Pancreas (tissue), 10 donors: ENCODE results near the gene FTO. TPM values are rescaled to one million over a fixed set of nuclear protein-coding genes. Genes with fewer than 3 reads are reported as not detected.

ENCODE experiments used
- ATAC-seq, 4 donors: fragments of 200-7000 bp; cut with Tn5 transposase; one replicate each; pipeline versions ENCODE4 v1.8.0 to v1.9.1; 2020; ENCODE audit warnings: mild to moderate bottlenecking in 4 of 4, moderate library complexity in 4 of 4
- DNase-seq, 6 donors: peaks; one replicate each; pipeline ENCODE4 v3.0.0-alpha.2; 2020
- FAIRE-seq: peaks from 2 replicates; lab custom pipeline; 2012; peaks lifted over from hg19 to GRCh38; lab: Jason Lieb, UNC
- H3K27ac ChIP-seq, 4 donors: fragments of 200-600 bp; sonication (generic); 1 replicate in 3 of 4; 2 replicates in 1 of 4; pipeline versions ENCODE4 v1.5.0 to v1.8.0; 2020
- H3K27me3 ChIP-seq, 4 donors: fragments of 200-600 bp; one replicate each; pipeline ENCODE4 v1.8.0; 2021
- H3K36me3 ChIP-seq, 3 donors: fragments of 200-600 bp; sonication (generic) in 1 of 3; one replicate each; pipeline versions ENCODE4 v1.5.0 to v1.8.0; 2020 to 2021
- H3K4me1 ChIP-seq, 3 donors: fragments of 200-600 bp; one replicate each; pipeline ENCODE4 v1.8.0; 2021
- H3K4me3 ChIP-seq, 4 donors: fragments of 200-600 bp; sonication (generic) in 2 of 4; one replicate each; pipeline versions ENCODE4 v1.5.0 to v1.8.0; 2020 to 2021
- H3K9me3 ChIP-seq, 4 donors: fragments of 200-600 bp; one replicate each; pipeline ENCODE4 v1.8.0; 2021
- CTCF ChIP-seq, 4 donors: fragments of 200-600 bp; sonication (generic) in 3 of 4; IDR thresholded peaks; one replicate each; pipeline versions ENCODE4 v1.5.0 to v1.8.0; 2021; ENCODE audit warnings: antibody characterized with exemption in 4 of 4
- WGBS, 2 donors: extraction: QIAGEN DNeasy Blood & Tissue Kit; methylation state at CpG; one replicate each; pipeline ENCODE4 v1.1.7; 2013; 5-methylcytosine and 5-hydroxymethylcytosine counted together
- intact Hi-C, 3 donors: fragments of 100-400 bp; cut with DNase I; formaldehyde crosslinking; loops; one replicate each; pipeline versions ENCODE4 v1.11.1 to v1.14.2; 2022
- polyA plus RNA-seq, 2 donors: library from polyadenylated mRNA; stranded (reverse); fragments of 200-250 nt; gene quantifications; one replicate each; pipeline ENCODE4 v1.2.3, GENCODE V29; 2013
- total RNA-seq, 6 donors: library from RNA; stranded (reverse); fragmentation: NEBNext Ultra II Directional in 4 of 6; extraction: Animal tissue kit (Norgen Biotek cat#: 25700) in 4 of 6; gene quantifications; one replicate each; pipeline versions ENCODE4 v1.2.1 to v1.2.4, GENCODE V29; 2021 to 2023
- donor health status: healthy with polysubstance abuse.
- donor health status: DM: no; HTN: no; CAD: no; lungs with moderate emphysema.
- donor health status: DM: no; HTN: no; CAD: no.
- donor health status: control.
- donor health status: control.
- donor health status: Bipolar disorder and iron deficiency.
- donor health status: DM: yes; HTN: yes; CAD: no.
- donor health status: DM: no; HTN: no; CAD: no.
- donor health status: DM: no; HTN: no; CAD: no.
- donor health status: DM: yes; HTN: yes; CAD: no.

The FTO gene
- total and polyA plus RNA-seq, 8 donors = 7.6 to 45.0 (median 31.7) TPM

GRCh38 chr16:54142787-54143186, 438.8 kb downstream of the FTO start:
- WGBS, 2 donors = 82 to 88% methylated on average over 4 of the region's 4 CpGs
- intact Hi-C loops = no loop called here
- H3K4me3 ChIP-seq = no peak overlapping the region
- no peak for ATAC-seq
- DNase-seq = no peak
- no peaks in the 10 kb centered on the region for H3K4me1 ChIP-seq
- FAIRE-seq = no peak
- H3K36me3 ChIP-seq = no peaks in the 10 kb centered on the region
- no peak overlapping the region for H3K27ac ChIP-seq
- no peak for TF ChIP-seq CTCF (IDR thresholded peaks at IDR 0.05)
- H3K27me3 ChIP-seq = no peaks in the 10 kb centered on the region
- H3K9me3 ChIP-seq = no peaks in the 10 kb centered on the region

- WGBS, 2 donors = 84 to 94% methylated on average over 4 of the region's 4 CpGs
- no peak for DNase-seq
- Histone ChIP-seq H3K4me3 (no peak overlapping the region), H3K4me1 (no peaks in the 10 kb centered on the region), H3K27ac (no peak overlapping the region), H3K36me3 (no peaks in the 10 kb centered on the region), H3K27me3 (no peaks in the 10 kb centered on the region), H3K9me3 (no peaks in the 10 kb centered on the region)
- TF ChIP-seq CTCF (IDR thresholded peaks at IDR 0.05) = no peak
- intact Hi-C loops = no loop called here
- ATAC-seq = no peak
- FAIRE-seq = no peak
These were observed 439.5 kb downstream of the FTO start for GRCh38 chr16:54143410-54143809.

GRCh38 chr16:54143934-54144571, 440.1 kb downstream of the FTO start:
- no peaks in the 10 kb centered on the region for H3K4me1 ChIP-seq
- TF ChIP-seq CTCF (IDR thresholded peaks at IDR 0.05) = no peak
- no peaks in the 10 kb centered on the region for H3K27me3 ChIP-seq
- intact Hi-C loops = no loop called here
- no peaks in the 10 kb centered on the region for H3K9me3 ChIP-seq
- ATAC-seq (no peak), FAIRE-seq (no peak), DNase-seq (no peak)
- 71 to 77% methylated on average over 13 of the region's 13 CpGs for WGBS, 2 donors
- no peak overlapping the region for H3K4me3 ChIP-seq
- no peak overlapping the region for H3K27ac ChIP-seq
- H3K36me3 ChIP-seq = no peaks in the 10 kb centered on the region

- H3K4me1 ChIP-seq = no peaks in the 10 kb centered on the region
- no peak overlapping the region for H3K4me3 ChIP-seq
- FAIRE-seq (no peak), DNase-seq (no peak), ATAC-seq (no peak)
- H3K9me3 ChIP-seq = no peaks in the 10 kb centered on the region
- WGBS, 2 donors = 84 to 92% methylated on average over 7 of the region's 7 CpGs
- H3K27ac ChIP-seq = no peak overlapping the region
- intact Hi-C loops = no loop called here
- H3K27me3 ChIP-seq = no peaks in the 10 kb centered on the region
- TF ChIP-seq CTCF (IDR thresholded peaks at IDR 0.05) = no peak
- H3K36me3 ChIP-seq = no peaks in the 10 kb centered on the region
These were observed 440.6 kb downstream of the FTO start for GRCh38 chr16:54144572-54144947.

GRCh38 chr16:54145881-54146280, 441.9 kb downstream of the FTO start:
- no peak for TF ChIP-seq CTCF (IDR thresholded peaks at IDR 0.05)

More at GRCh38 chr16:54145881-54146280, 441.9 kb downstream of the FTO start:
- intact Hi-C loops = no loop called here
- Histone ChIP-seq H3K27me3 (no peaks in the 10 kb centered on the region), H3K4me1 (no peaks in the 10 kb centered on the region), H3K36me3 (no peaks in the 10 kb centered on the region), H3K27ac (no peak overlapping the region), H3K9me3 (no peaks in the 10 kb centered on the region), H3K4me3 (no peak overlapping the region)
- no peak for FAIRE-seq
- 90 to 93% methylated on average over 4 of the region's 4 CpGs for WGBS, 2 donors
- DNase-seq = no peak
- no peak for ATAC-seq
